Endothelial cell of umbilical vein (primary cell): ENCODE data around the gene TMEM250. TPM values are rescaled to one million over a fixed set of nuclear protein-coding genes. Genes with fewer than 3 reads are reported as not detected.
"Not testable (repeated sequence)": the region's sequence is repeated elsewhere in the genome, so short reads cannot be mapped to it uniquely, and the experiment has no call there.

ENCODE experiments used
- BruUV-seq: library from RNA; stranded (reverse); fragments of 400-500 nt; replicated peaks from 2 replicates; lab custom pipeline; 2021; lab: Mats Ljungman, UMichigan
- CTCF ChIA-PET: fragments of 300-600, 350-600 bp; sonication (Branson Sonifier 250); formaldehyde crosslinking; loops from one replicate; lab custom pipeline; 2021; ENCODE audit warnings: antibody characterized with exemption, inconsistent platforms; lab: Charles Lee
- POLR2A ChIA-PET: fragments of 300-600, 350-600 bp; sonication (Branson Sonifier 250); formaldehyde crosslinking; loops from one replicate; lab custom pipeline; 2021; ENCODE audit warnings: antibody characterized with exemption, inconsistent platforms; lab: Charles Lee
- DNase-seq: peaks from one replicate; pipeline ENCODE4 v3.0.0-alpha.2; 2011; ENCODE audit warnings: low read depth, low spot score
- FAIRE-seq: peaks from 2 replicates; lab custom pipeline; 2011; peaks lifted over from hg19 to GRCh38; lab: Jason Lieb, UNC
- H2AFZ ChIP-seq: 2 replicates; pipeline ENCODE4 v1.6.0; 2012; ENCODE audit warnings: low read depth, low read length, control low read depth, inconsistent platforms
- H3K27ac ChIP-seq: 2 replicates; pipeline ENCODE4 v1.5.1; 2011; ENCODE audit warnings: low read depth, mild to moderate bottlenecking, control low read depth, low read length, moderate library complexity; ENCODE audit not compliant: insufficient read depth
- H3K27me3 ChIP-seq, 2 experiments: 2 replicates each; pipeline versions ENCODE4 v1.6.0 to v1.6.1; 2011; ENCODE audit warnings: low read length in 2 of 2, mixed read lengths in 1 of 2; ENCODE audit not compliant: control insufficient read depth in 2 of 2, insufficient read depth in 2 of 2
- H3K36me3 ChIP-seq, 2 experiments: 2 replicates in 1 of 2; 3 replicates in 1 of 2; pipeline ENCODE4 v1.5.1; 2011; ENCODE audit warnings: low read length in 2 of 2, mild to moderate bottlenecking in 1 of 2, moderate library complexity in 1 of 2; ENCODE audit not compliant: control insufficient read depth in 2 of 2, insufficient read depth in 2 of 2; ENCODE audit errors: extremely low read depth in 1 of 2
- H3K4me1 ChIP-seq: 3 replicates; pipeline ENCODE4 v1.5.1; 2011; ENCODE audit warnings: mild to moderate bottlenecking, low read length; ENCODE audit not compliant: control insufficient read depth, insufficient read depth; ENCODE audit errors: extremely low read depth
- H3K4me2 ChIP-seq: 2 replicates; pipeline ENCODE4 v1.6.1; 2011; ENCODE audit warnings: low read length, control low read depth, mixed read lengths; ENCODE audit not compliant: insufficient read depth
- H3K4me3 ChIP-seq, 3 experiments: fragments of 200-600 bp in 1 of 3; sonication (generic), shearing (Covaris generic) in 1 of 3; replicated peaks in 1 of 3; 2 replicates each; pipeline ENCODE4 v1.5.1; 2011 to 2016; ENCODE audit warnings: control low read depth in 3 of 3, low read length in 3 of 3, mild to moderate bottlenecking in 2 of 3, inconsistent platforms in 1 of 3, low read depth in 1 of 3, moderate library complexity in 1 of 3; ENCODE audit not compliant: insufficient read depth in 1 of 3
- H3K79me2 ChIP-seq: 2 replicates; pipeline ENCODE4 v1.6.0; 2012; ENCODE audit warnings: low read length, inconsistent platforms; ENCODE audit not compliant: control insufficient read depth, insufficient read depth
- H3K9ac ChIP-seq: replicated peaks from 2 replicates; pipeline ENCODE3; 2011; ENCODE audit warnings: low read length, control low read depth; ENCODE audit not compliant: insufficient read depth; ENCODE audit errors: extremely low read depth
- H3K9me1 ChIP-seq: replicated peaks from 3 replicates; pipeline ENCODE4 v1.6.0; 2011; ENCODE audit warnings: mild to moderate bottlenecking, low read length; ENCODE audit not compliant: control insufficient read depth, insufficient read depth; ENCODE audit errors: extremely low read depth
- H3K9me3 ChIP-seq: replicated peaks from 2 replicates; pipeline ENCODE4 v1.5.1; 2012; ENCODE audit warnings: low read length, inconsistent platforms; ENCODE audit not compliant: control insufficient read depth, insufficient read depth
- H4K20me1 ChIP-seq: replicated peaks from 2 replicates; pipeline ENCODE3; 2011; ENCODE audit warnings: mild to moderate bottlenecking, low read length; ENCODE audit not compliant: control insufficient read depth, insufficient read depth; ENCODE audit errors: extremely low read depth
- CTCF ChIP-seq, 2 donors: IDR thresholded peaks; 1 replicate in 1 of 2; 2 replicates in 1 of 2; pipeline ENCODE4 v1.5.1; 2011; ENCODE audit warnings: low read length in 2 of 2, mild to moderate bottlenecking in 2 of 2, moderate library complexity in 2 of 2, control low read depth in 1 of 2, inconsistent platforms in 1 of 2, low read depth in 1 of 2; ENCODE audit not compliant: insufficient read depth in 1 of 2; ENCODE audit errors: extremely low read depth in 1 of 2
- EZH2 ChIP-seq: IDR thresholded peaks from 2 replicates; pipeline ENCODE4 v1.6.1; 2012; ENCODE audit warnings: borderline replicate concordance, low read depth, mild to moderate bottlenecking, moderate library complexity, low read length, inconsistent platforms; ENCODE audit not compliant: severe bottlenecking
- FOS ChIP-seq: IDR thresholded peaks from 2 replicates; pipeline ENCODE4 v1.6.1; 2011; ENCODE audit warnings: mild to moderate bottlenecking, low read length, moderate library complexity, borderline replicate concordance; ENCODE audit not compliant: insufficient read depth
- GATA2 ChIP-seq: IDR thresholded peaks from 2 replicates; pipeline ENCODE4 v1.7.0; 2011; ENCODE audit warnings: low read depth, mild to moderate bottlenecking, moderate library complexity, mixed read lengths, low read length; ENCODE audit not compliant: insufficient read length, insufficient read depth
- JUN ChIP-seq: IDR thresholded peaks from 2 replicates; pipeline ENCODE4 v1.6.1; 2011; ENCODE audit warnings: borderline replicate concordance, low read depth; ENCODE audit not compliant: insufficient read length, insufficient read depth
- MAX ChIP-seq: IDR thresholded peaks from 2 replicates; pipeline ENCODE4 v1.6.1; 2011; ENCODE audit not compliant: insufficient read depth, insufficient read length
- MYC ChIP-seq: IDR thresholded peaks from one replicate; pipeline ENCODE4 v1.6.1; 2011; ENCODE audit warnings: mild to moderate bottlenecking, low read depth, low read length
- POLR2A ChIP-seq: IDR thresholded peaks from 2 replicates; pipeline ENCODE4 v1.6.1; 2012; ENCODE audit warnings: low read depth, mild to moderate bottlenecking, control low read depth, low read length
- POLR2AphosphoS5 ChIP-seq: IDR thresholded peaks from 2 replicates; pipeline ENCODE4 v1.6.1; 2012; ENCODE audit warnings: low read depth, mild to moderate bottlenecking, control low read depth, low read length, moderate library complexity; ENCODE audit not compliant: insufficient read depth
- dilution Hi-C: fragments of 300-500 bp; cut with MboI; formaldehyde crosslinking; loops from one replicate; pipeline ENCODE4 v1.15.0; 2019; ENCODE audit warnings: low sequenced_read_pairs; ENCODE audit not compliant: extremely low pct_ligation_motif_present
- intact Hi-C: fragments of 100-400 bp; cut with micrococcal nuclease; formaldehyde crosslinking; loops from one replicate; pipeline ENCODE4 v1.10.0; 2022
- polyA plus RNA-seq, 4 experiments: library from polyadenylated mRNA; depleted of rRNA in 3 of 4; stranded (reverse) in 3 of 4; unstranded in 1 of 4; fragments of >200 nt; gene quantifications; 2 replicates each; pipeline versions ENCODE4 v1.2.1 to v1.2.3, GENCODE V29; 2011 to 2012; ENCODE audit warnings: missing spikeins in 1 of 4
- total RNA-seq: library from RNA; stranded (reverse); gene quantifications from 2 replicates; pipeline ENCODE4 v1.2.3, GENCODE V29; 2021

The TMEM250 gene
- total and polyA plus RNA-seq, 2 donors (not counting 3 experiments of a cell fraction or from before 2014, with no cell fraction given), result 24.9 to 49.9 TPM

DNA sequence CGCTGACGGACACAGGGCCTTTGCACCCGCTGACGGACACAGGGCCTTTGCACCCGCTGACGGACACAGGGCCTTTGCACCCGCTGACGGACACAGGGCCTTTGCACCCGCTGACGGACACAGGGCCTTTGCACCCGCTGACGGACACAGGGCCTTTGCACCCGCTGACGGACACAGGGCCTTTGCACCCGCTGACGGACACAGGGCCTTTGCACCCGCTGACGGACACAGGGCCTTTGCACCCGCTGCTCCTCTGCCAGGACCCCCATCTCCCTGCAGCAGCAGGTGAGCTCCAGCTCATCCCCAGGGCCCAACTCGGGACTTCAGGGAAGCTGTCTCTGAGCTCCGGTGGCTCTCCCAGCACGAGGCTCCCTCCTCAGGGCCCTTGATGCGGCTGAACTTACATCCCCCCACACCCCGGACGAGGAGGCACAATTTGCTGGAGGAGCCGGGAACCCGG, 17.0 kb downstream of the TMEM250 start:
- H3K4me3 ChIP-seq, dilution Hi-C loops, H3K36me3 ChIP-seq, H3K4me2 ChIP-seq, BruUV-seq, H2AFZ ChIP-seq, H3K9me1 ChIP-seq, H3K27me3 ChIP-seq, H3K9ac ChIP-seq, FAIRE-seq, POLR2A ChIA-PET, H4K20me1 ChIP-seq, H3K9me3 ChIP-seq, DNase-seq, intact Hi-C loops, H3K27ac ChIP-seq, H3K79me2 ChIP-seq, H3K4me1 ChIP-seq: not testable (repeated sequence)
- CTCF ChIA-PET, result interaction anchor here (1.0 to 1.1 kb wide), 2 partner anchors 12 to 134 kb away, joined by 4 to 5 read pairs; no protein-coding TSS in a partner anchor

GRCh38 chr9:136100700-136101614, 17.7 kb downstream of the TMEM250 start:
- no peaks in the 10 kb centered on the region for H3K27me3 ChIP-seq
- no peaks in the 10 kb centered on the region for H3K9me3 ChIP-seq
- ChIA-PET CTCF (interaction anchor here (0.7 to 1.4 kb wide), 5 partner anchors 11 to 133 kb away, joined by 3 to 6 read pairs (median 4); no protein-coding TSS in a partner anchor), POLR2A (no interaction called here)
- DNase-seq, result no peak
- H3K27ac ChIP-seq, result no peak overlapping the region
- H3K36me3 ChIP-seq, result no peaks in the 10 kb centered on the region
- no peaks in the 10 kb centered on the region for H3K9me1 ChIP-seq
- no peak for FAIRE-seq
- BruUV-seq, result no TSS peak
- intact Hi-C loops, result no loop called here
- no peak overlapping the region for H3K4me2 ChIP-seq
- dilution Hi-C loops, result no loop called here
- H3K4me3 ChIP-seq, result no peak overlapping the region
- no peak overlapping the region for H2AFZ ChIP-seq
- H4K20me1 ChIP-seq, result no peaks in the 10 kb centered on the region
- no peaks in the 10 kb centered on the region for H3K79me2 ChIP-seq
- peaks cover 1% of the 10 kb centered on the region for H3K4me1 ChIP-seq
- H3K9ac ChIP-seq, result no peak overlapping the region
- TF ChIP-seq EZH2 (no peak), MAX (no peak), CTCF (IDR thresholded peaks at IDR 0.05; ENCODE audit: extremely low read depth in 1 of 2, insufficient read depth in 1 of 2, low read depth in 1 of 2, low read length in 2 of 2) (no peak), JUN (no peak), GATA2 (no peak), FOS (no peak), POLR2A (no peak), POLR2AphosphoS5 (no peak), MYC (no peak)
